C1 segment of cervical spinal cord (tissue), 14 donors: Measurements from ENCODE around the gene FGD4.
A peak's percentile ranks its signal among the peaks of the same experiment; 100 is the strongest.
"Not testable (repeated sequence)": the region's sequence is repeated elsewhere in the genome, so short reads cannot be mapped to it uniquely, and the experiment has no call there.

ENCODE experiments used
- DNase-seq, 14 donors: peaks; one replicate each; lab custom pipeline; 2025; lab: John Stamatoyannopoulos, UW

FGD4 gene

GRCh38 chr12:32519047-32519446, 119.7 kb downstream of the FGD4 start:
- no peak for DNase-seq

- DNase-seq = peak in 1 of 14 donors; percentile 16
These were observed 123.2 kb downstream of the FGD4 start for GRCh38 chr12:32522331-32523221.

GRCh38 chr12:32525802-32526201, 126.4 kb downstream of the FGD4 start:
- not testable (repeated sequence) for DNase-seq

GRCh38 chr12:32526343-32526742, 127.0 kb downstream of the FGD4 start:
- DNase-seq = not testable (repeated sequence)

- DNase-seq = no peak
These were observed 133.1 kb downstream of the FGD4 start for GRCh38 chr12:32532422-32532821.

- peak in 1 of 14 donors; percentile 11 for DNase-seq
These were observed 133.6 kb downstream of the FGD4 start for GRCh38 chr12:32532951-32533350.

- DNase-seq = not testable (repeated sequence)
These were observed 134.1 kb downstream of the FGD4 start for GRCh38 chr12:32533506-32533905.

GRCh38 chr12:32533971-32534590, 134.7 kb downstream of the FGD4 start:
- DNase-seq = peak in 1 of 14 donors; percentile 20

- DNase-seq = no peak
These were observed 135.3 kb downstream of the FGD4 start for GRCh38 chr12:32534698-32535097.

GRCh38 chr12:32535288-32535999, 136.1 kb downstream of the FGD4 start:
- peak in 13 of 14 donors; percentile 12 to 82 (median 70) for DNase-seq

- DNase-seq = no peak
These were observed 136.6 kb downstream of the FGD4 start for GRCh38 chr12:32536000-32536345.

- no peak for DNase-seq
These were observed 142.5 kb downstream of the FGD4 start for GRCh38 chr12:32541754-32542374.

- DNase-seq = no peak
These were observed 143.3 kb downstream of the FGD4 start for GRCh38 chr12:32542428-32543229.

GRCh38 chr12:32544893-32545292, 145.5 kb downstream of the FGD4 start:
- no peak for DNase-seq

GRCh38 chr12:32545413-32545980, 146.1 kb downstream of the FGD4 start:
- DNase-seq = no peak

GRCh38 chr12:32546272-32546671, 146.9 kb downstream of the FGD4 start:
- no peak for DNase-seq

GRCh38 chr12:32548691-32549281, 149.4 kb downstream of the FGD4 start:
- no peak for DNase-seq

GRCh38 chr12:32549675-32550079, 150.3 kb downstream of the FGD4 start:
- DNase-seq = peak in 8 of 14 donors; percentile 25 to 76 (median 42)

- no peak for DNase-seq
These were observed 151.7 kb downstream of the FGD4 start for GRCh38 chr12:32551058-32551457.

- DNase-seq = no peak
These were observed 159.5 kb downstream of the FGD4 start for GRCh38 chr12:32558903-32559302.
